Caco-2 (cell line): ENCODE results near the gene HMGA1. TPM values are rescaled to one million over a fixed set of nuclear protein-coding genes. Genes with fewer than 3 reads are reported as not detected.

ENCODE experiments used
- BruUV-seq: library from RNA; stranded (reverse); fragments of 400-500 nt; replicated peaks from 2 replicates; lab custom pipeline; 2021; lab: Mats Ljungman, UMichigan
- CTCF ChIA-PET: fragments of 300-600 bp; sonication (Branson Sonifier 250); formaldehyde crosslinking; loops from one replicate; lab custom pipeline; 2022; ENCODE audit warnings: antibody characterized with exemption; lab: Charles Lee
- POLR2A ChIA-PET: fragments of 300-600 bp; sonication (Branson Sonifier 250); formaldehyde crosslinking; loops from one replicate; lab custom pipeline; 2022; ENCODE audit warnings: antibody characterized with exemption; lab: Charles Lee
- DNase-seq, 2 experiments: peaks; one replicate each; pipeline versions ENCODE4 v3.0.0 to v3.0.0-alpha.2; 2020 to 2022
- H3K27me3 ChIP-seq: replicated peaks from 2 replicates; pipeline ENCODE4 v1.6.0; 2011; ENCODE audit warnings: low read length; ENCODE audit not compliant: control insufficient read depth, insufficient read depth
- H3K36me3 ChIP-seq: 2 replicates; pipeline ENCODE4 v1.5.1; 2011; ENCODE audit warnings: low read length; ENCODE audit not compliant: control insufficient read depth, insufficient read depth
- H3K4me1 ChIP-seq: fragments of 250-450 bp; sonication (Bioruptor Pico); 2 replicates; pipeline ENCODE4 v1.5.1; 2020; ENCODE audit warnings: mild to moderate bottlenecking
- H3K4me3 ChIP-seq: 2 replicates; pipeline ENCODE4 v1.5.1; 2011; ENCODE audit warnings: low read depth, mild to moderate bottlenecking, control low read depth, low read length
- H3K9me3 ChIP-seq: fragments of 250-450 bp; sonication (Bioruptor Pico); 2 replicates; pipeline ENCODE4 v1.5.1; 2020; ENCODE audit warnings: mild to moderate bottlenecking, moderate library complexity
- H3K27ac Mint-ChIP-seq: one replicate; pipeline ENCODE4 v1.8.0; 2022; ENCODE audit warnings: mixed read lengths; ENCODE audit not compliant: unreplicated experiment
- H3K27me3 Mint-ChIP-seq: one replicate; pipeline ENCODE4 v1.8.0; 2022; ENCODE audit warnings: mixed read lengths; ENCODE audit not compliant: insufficient read depth, unreplicated experiment
- H3K36me3 Mint-ChIP-seq: one replicate; pipeline ENCODE4 v1.8.0; 2022; ENCODE audit warnings: mild to moderate bottlenecking, mixed read lengths; ENCODE audit not compliant: insufficient read depth, unreplicated experiment
- H3K4me1 Mint-ChIP-seq: one replicate; pipeline ENCODE4 v1.8.0; 2022; ENCODE audit warnings: low read depth, mixed read lengths; ENCODE audit not compliant: unreplicated experiment
- H3K4me3 Mint-ChIP-seq: one replicate; pipeline ENCODE4 v1.8.0; 2022; ENCODE audit warnings: mild to moderate bottlenecking, moderate library complexity, mixed read lengths; ENCODE audit not compliant: unreplicated experiment
- H3K9me3 Mint-ChIP-seq: one replicate; pipeline ENCODE4 v1.8.0; 2022; ENCODE audit warnings: mixed read lengths; ENCODE audit not compliant: unreplicated experiment
- intact Hi-C: fragments of 100-400 bp; cut with micrococcal nuclease; formaldehyde crosslinking; loops from one replicate; pipeline ENCODE4 v1.10.0; 2022; ENCODE audit not compliant: unreplicated experiment
- total RNA-seq: library from RNA; stranded (reverse); gene quantifications from 2 replicates; pipeline ENCODE4 v1.2.3, GENCODE V29; 2022
- TF ChIP-seq, protein P1 (sequence below), 2 experiments: fragments of 200-600 bp in 1 of 2; IDR thresholded peaks; 1 replicate in 1 of 2; 2 replicates in 1 of 2; pipeline versions ENCODE4 v1.5.1 to v1.8.0; 2011 to 2022; ENCODE audit warnings: antibody characterized with exemption in 1 of 2, control low read depth in 1 of 2, inconsistent platforms in 1 of 2, low read depth in 1 of 2, low read length in 1 of 2, mild to moderate bottlenecking in 1 of 2, moderate library complexity in 1 of 2; ENCODE audit not compliant: insufficient read depth in 1 of 2, severe bottlenecking in 1 of 2, unreplicated experiment in 1 of 2

The HMGA1 gene
- total RNA-seq, 1 experiment from 2014 or later = 301 TPM

DNA sequence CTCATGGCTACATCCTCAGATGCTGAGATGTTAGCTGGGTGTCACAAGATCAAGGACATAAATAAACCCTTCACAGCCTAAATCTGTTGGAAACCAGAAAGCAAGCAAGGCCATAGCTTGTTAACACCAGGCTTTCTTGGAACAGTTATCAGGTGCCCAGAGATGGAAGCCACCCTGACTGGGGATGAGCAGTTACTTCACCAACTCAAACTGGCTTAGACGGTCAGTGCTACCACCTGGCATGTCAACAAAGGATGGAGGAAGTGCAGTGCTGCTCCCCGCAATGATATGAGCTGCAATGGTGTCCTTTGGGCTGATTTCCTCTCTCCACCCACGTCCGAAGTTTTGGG is 41.1 kb downstream of the HMGA1 start:
- H3K27me3 Mint-ChIP-seq = no peaks in the 10 kb centered on the region
- Histone ChIP-seq H3K9me3 (no peaks in the 10 kb centered on the region), H3K36me3 (no peaks in the 10 kb centered on the region), H3K27me3 (no peaks in the 10 kb centered on the region), H3K4me3 (no peak overlapping the region), H3K4me1 (peaks cover 16% of the 10 kb centered on the region)
- no peaks in the 10 kb centered on the region for H3K9me3 Mint-ChIP-seq
- H3K27ac Mint-ChIP-seq = no peak overlapping the region
- ChIA-PET CTCF (interaction anchor here (2.0 kb wide), 1 partner anchor 137 kb away, joined by 7 read pairs; no protein-coding TSS in a partner anchor), POLR2A (no interaction called here)
- no TSS peak for BruUV-seq
- H3K4me3 Mint-ChIP-seq = no peak overlapping the region
- peaks cover 14% of the 10 kb centered on the region for H3K36me3 Mint-ChIP-seq
- DNase-seq = no peak
- TF ChIP-seq, protein P1, sequence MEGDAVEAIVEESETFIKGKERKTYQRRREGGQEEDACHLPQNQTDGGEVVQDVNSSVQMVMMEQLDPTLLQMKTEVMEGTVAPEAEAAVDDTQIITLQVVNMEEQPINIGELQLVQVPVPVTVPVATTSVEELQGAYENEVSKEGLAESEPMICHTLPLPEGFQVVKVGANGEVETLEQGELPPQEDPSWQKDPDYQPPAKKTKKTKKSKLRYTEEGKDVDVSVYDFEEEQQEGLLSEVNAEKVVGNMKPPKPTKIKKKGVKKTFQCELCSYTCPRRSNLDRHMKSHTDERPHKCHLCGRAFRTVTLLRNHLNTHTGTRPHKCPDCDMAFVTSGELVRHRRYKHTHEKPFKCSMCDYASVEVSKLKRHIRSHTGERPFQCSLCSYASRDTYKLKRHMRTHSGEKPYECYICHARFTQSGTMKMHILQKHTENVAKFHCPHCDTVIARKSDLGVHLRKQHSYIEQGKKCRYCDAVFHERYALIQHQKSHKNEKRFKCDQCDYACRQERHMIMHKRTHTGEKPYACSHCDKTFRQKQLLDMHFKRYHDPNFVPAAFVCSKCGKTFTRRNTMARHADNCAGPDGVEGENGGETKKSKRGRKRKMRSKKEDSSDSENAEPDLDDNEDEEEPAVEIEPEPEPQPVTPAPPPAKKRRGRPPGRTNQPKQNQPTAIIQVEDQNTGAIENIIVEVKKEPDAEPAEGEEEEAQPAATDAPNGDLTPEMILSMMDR (IDR thresholded peaks at IDR 0.05; ENCODE audit: insufficient read depth in 1 of 2, low read depth in 1 of 2, low read length in 1 of 2, severe bottlenecking in 1 of 2, unreplicated experiment in 1 of 2) = no peak
- peaks cover 17% of the 10 kb centered on the region for H3K4me1 Mint-ChIP-seq
- intact Hi-C loops = no loop called here

- Mint-ChIP-seq H3K9me3 (no peaks in the 10 kb centered on the region), H3K36me3 (peaks cover 12% of the 10 kb centered on the region), H3K4me1 (peaks cover 17% of the 10 kb centered on the region), H3K27ac (no peak overlapping the region), H3K4me3 (no peak overlapping the region), H3K27me3 (no peaks in the 10 kb centered on the region)
- TF ChIP-seq, protein P1 (IDR thresholded peaks at IDR 0.05; ENCODE audit: insufficient read depth in 1 of 2, low read depth in 1 of 2, low read length in 1 of 2, severe bottlenecking in 1 of 2, unreplicated experiment in 1 of 2) = no peak
- no peaks in the 10 kb centered on the region for H3K9me3 ChIP-seq
- ChIA-PET CTCF (no interaction called here), POLR2A (no interaction called here)
- no TSS peak for BruUV-seq
- H3K4me1 ChIP-seq = peaks cover 16% of the 10 kb centered on the region
- H3K27me3 ChIP-seq = no peaks in the 10 kb centered on the region
- no peak for DNase-seq
- intact Hi-C loops = no loop called here
- no peak overlapping the region for H3K4me3 ChIP-seq
- no peaks in the 10 kb centered on the region for H3K36me3 ChIP-seq
Measured at GRCh38 chr6:34278833-34279232, 42.2 kb downstream of the HMGA1 start.

GRCh38 chr6:34280216-34280615 is 43.5 kb downstream of the HMGA1 start:
- H3K4me3 Mint-ChIP-seq = no peak overlapping the region
- Histone ChIP-seq H3K4me3 (no peak overlapping the region), H3K4me1 (peaks cover 16% of the 10 kb centered on the region), H3K36me3 (no peaks in the 10 kb centered on the region), H3K9me3 (no peaks in the 10 kb centered on the region), H3K27me3 (no peaks in the 10 kb centered on the region)
- peaks cover 17% of the 10 kb centered on the region for H3K4me1 Mint-ChIP-seq
- intact Hi-C loops = no loop called here
- TF ChIP-seq, protein P1 (IDR thresholded peaks at IDR 0.05; ENCODE audit: insufficient read depth in 1 of 2, low read depth in 1 of 2, low read length in 1 of 2, severe bottlenecking in 1 of 2, unreplicated experiment in 1 of 2) = no peak
- BruUV-seq = no TSS peak
- no peak overlapping the region for H3K27ac Mint-ChIP-seq
- no peak for DNase-seq
- H3K27me3 Mint-ChIP-seq = no peaks in the 10 kb centered on the region
- ChIA-PET POLR2A (interaction anchor here (0.5 kb wide), 1 partner anchor 30 kb away, joined by 5 read pairs; no protein-coding TSS in a partner anchor), CTCF (interaction anchor here (0.6 kb wide), 1 partner anchor 302 kb away, joined by 5 read pairs; no protein-coding TSS in a partner anchor)
- peaks cover 16% of the 10 kb centered on the region for H3K36me3 Mint-ChIP-seq
- H3K9me3 Mint-ChIP-seq = no peaks in the 10 kb centered on the region
